CD4-positive, alpha-beta memory T cell (primary cell): Measurements from ENCODE around the gene MYBBP1A. TPM values are rescaled to one million over a fixed set of nuclear protein-coding genes. Genes with fewer than 3 reads are reported as not detected.

Source experiments
- CTCF ChIA-PET: fragments of 350-600 bp; sonication (Branson Sonifier 250); formaldehyde crosslinking; loops from one replicate; lab custom pipeline; 2021; ENCODE audit warnings: inconsistent platforms; ENCODE audit not compliant: partially characterized antibody; lab: Charles Lee
- POLR2A ChIA-PET: fragments of 350-600 bp; sonication (Branson Sonifier 250); formaldehyde crosslinking; loops from one replicate; lab custom pipeline; 2021; ENCODE audit not compliant: partially characterized antibody; lab: Charles Lee
- DNase-seq, 5 donors: peaks; one replicate each; pipeline versions ENCODE4 v3.0.0 to v3.0.0-alpha.2; 2020 to 2022; ENCODE audit warnings: mixed read lengths in 1 of 5
- H3K27ac ChIP-seq: one replicate; pipeline ENCODE4 v1.7.0; 2013; ENCODE audit warnings: low read depth, low read length
- H3K27me3 ChIP-seq: 2 replicates; pipeline ENCODE4 v1.7.0; 2013; ENCODE audit warnings: mild to moderate bottlenecking, low read length, moderate library complexity; ENCODE audit not compliant: insufficient read depth
- H3K36me3 ChIP-seq: 2 replicates; pipeline ENCODE4 v1.7.0; 2013; ENCODE audit warnings: mild to moderate bottlenecking, low read length, moderate library complexity; ENCODE audit not compliant: insufficient read depth
- H3K4me1 ChIP-seq: 2 replicates; pipeline ENCODE4 v1.7.0; 2013; ENCODE audit warnings: mild to moderate bottlenecking, low read length, moderate library complexity; ENCODE audit not compliant: insufficient read depth
- H3K4me3 ChIP-seq, 2 donors: one replicate each; pipeline ENCODE4 v1.7.0; 2013; ENCODE audit warnings: low read length in 2 of 2, mild to moderate bottlenecking in 1 of 2
- H3K9me3 ChIP-seq, 2 donors: one replicate each; pipeline ENCODE4 v1.7.0; 2013; ENCODE audit warnings: low read length in 2 of 2, control low read depth in 1 of 2; ENCODE audit not compliant: control insufficient read depth in 1 of 2
- H3K27ac Mint-ChIP-seq, 7 donors: one replicate each; pipeline ENCODE4 v1.8.0; 2020 to 2021; ENCODE audit warnings: mixed read lengths in 7 of 7, mild to moderate bottlenecking in 6 of 7, inconsistent platforms in 3 of 7, moderate library complexity in 3 of 7
- H3K27me3 Mint-ChIP-seq, 2 donors: one replicate each; pipeline ENCODE4 v1.8.0; 2020 to 2021; ENCODE audit warnings: mixed read lengths in 2 of 2
- H3K36me3 Mint-ChIP-seq, 2 donors: one replicate each; pipeline ENCODE4 v1.8.0; 2020 to 2021; ENCODE audit warnings: mixed read lengths in 2 of 2, inconsistent platforms in 1 of 2, mild to moderate bottlenecking in 1 of 2
- H3K4me1 Mint-ChIP-seq, 4 donors: one replicate each; pipeline ENCODE4 v1.8.0; 2020 to 2021; ENCODE audit warnings: mixed read lengths in 4 of 4, mild to moderate bottlenecking in 1 of 4
- H3K4me3 Mint-ChIP-seq, 8 donors: one replicate each; pipeline ENCODE4 v1.8.0; 2020 to 2021; ENCODE audit warnings: mixed read lengths in 8 of 8, mild to moderate bottlenecking in 7 of 8, moderate library complexity in 6 of 8, inconsistent platforms in 3 of 8
- H3K9me3 Mint-ChIP-seq, 8 donors: one replicate each; pipeline ENCODE4 v1.8.0; 2020 to 2021; ENCODE audit warnings: mixed read lengths in 8 of 8, mild to moderate bottlenecking in 5 of 8, inconsistent platforms in 3 of 8, moderate library complexity in 1 of 8
- intact Hi-C: fragments of 100-400 bp; cut with micrococcal nuclease; formaldehyde crosslinking; loops from one replicate; pipeline ENCODE4 v1.15.1; 2023
- polyA plus RNA-seq, 2 donors: library from polyadenylated mRNA; unstranded; fragments of 300-500 nt; fragmentation: Illumina TruSeq; gene quantifications; one replicate each; pipeline ENCODE4 v1.2.3, GENCODE V29; 2021
- total RNA-seq, 2 experiments: library from RNA; stranded (reverse); gene quantifications; one replicate each; pipeline ENCODE4 v1.2.3, GENCODE V29; 2021

Gene MYBBP1A
- total and polyA plus RNA-seq, 4 experiments from 2014 or later = 12.5 to 74.7 (median 54.3) TPM

DNA sequence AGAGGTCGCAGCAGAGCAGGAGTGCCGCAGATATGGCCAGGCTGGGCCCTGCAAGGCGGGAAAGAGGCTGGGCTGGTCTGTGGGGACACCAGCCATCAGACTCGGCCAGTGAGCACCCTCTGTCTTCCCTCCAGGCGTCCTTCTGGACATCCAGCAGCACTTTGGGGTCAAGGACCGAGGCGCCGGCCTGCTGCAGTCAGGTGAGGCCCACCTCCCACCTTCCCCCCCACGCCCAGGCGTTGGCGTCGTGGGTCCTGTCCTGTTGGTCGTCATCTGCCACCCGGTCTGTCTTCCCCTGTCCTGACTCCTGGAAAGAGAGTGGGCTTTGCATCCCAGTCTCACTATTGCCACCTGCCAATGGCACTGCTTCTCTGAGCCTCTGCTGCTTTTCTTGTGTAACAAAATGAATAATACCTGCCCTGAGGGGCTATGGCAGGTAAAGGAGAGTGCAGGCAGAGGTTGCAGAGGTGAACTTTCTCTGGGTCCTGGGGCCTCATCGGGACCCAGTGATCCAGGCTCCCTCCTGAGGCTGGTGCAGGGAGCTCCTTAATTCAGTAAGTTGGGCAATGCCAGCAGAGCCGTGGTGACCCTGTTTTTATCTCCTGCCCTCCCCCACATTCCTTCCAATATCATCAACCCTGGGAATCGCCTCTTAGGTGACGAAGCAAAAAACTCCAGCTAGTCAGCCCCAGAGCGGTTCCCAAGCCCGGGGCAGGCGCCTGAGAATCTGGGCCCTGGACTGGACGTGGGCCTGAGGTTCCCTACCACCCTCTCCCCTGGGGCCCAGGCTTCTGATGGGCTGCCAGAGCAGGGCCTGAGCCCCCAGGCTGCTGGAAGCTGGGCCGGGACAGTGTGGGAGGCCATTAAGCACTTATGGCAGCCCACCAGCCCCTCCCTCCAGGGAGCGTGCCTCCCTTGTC lies 41.8 kb downstream of the MYBBP1A start:
- Histone ChIP-seq H3K27ac (no peak overlapping the region), H3K27me3 (no peaks in the 10 kb centered on the region), H3K4me3 (no peak overlapping the region), H3K9me3 (no peaks in the 10 kb centered on the region), H3K4me1 (peaks cover 12% of the 10 kb centered on the region), H3K36me3 (no peaks in the 10 kb centered on the region)
- Mint-ChIP-seq H3K4me3 (no peak overlapping the region), H3K9me3 (no peaks in the 10 kb centered on the region), H3K27me3 (no peaks in the 10 kb centered on the region), H3K4me1 (peaks cover 10 to 22% (median 16%) of the 10 kb centered on the region in 4 donors), H3K27ac (peak overlapping the region in 1 of 7 donors; percentile 57), H3K36me3 (no peaks in the 10 kb centered on the region)
- ChIA-PET POLR2A (no interaction called here), CTCF (no interaction called here)
- intact Hi-C loops = no loop called here
- no peak for DNase-seq

DNA sequence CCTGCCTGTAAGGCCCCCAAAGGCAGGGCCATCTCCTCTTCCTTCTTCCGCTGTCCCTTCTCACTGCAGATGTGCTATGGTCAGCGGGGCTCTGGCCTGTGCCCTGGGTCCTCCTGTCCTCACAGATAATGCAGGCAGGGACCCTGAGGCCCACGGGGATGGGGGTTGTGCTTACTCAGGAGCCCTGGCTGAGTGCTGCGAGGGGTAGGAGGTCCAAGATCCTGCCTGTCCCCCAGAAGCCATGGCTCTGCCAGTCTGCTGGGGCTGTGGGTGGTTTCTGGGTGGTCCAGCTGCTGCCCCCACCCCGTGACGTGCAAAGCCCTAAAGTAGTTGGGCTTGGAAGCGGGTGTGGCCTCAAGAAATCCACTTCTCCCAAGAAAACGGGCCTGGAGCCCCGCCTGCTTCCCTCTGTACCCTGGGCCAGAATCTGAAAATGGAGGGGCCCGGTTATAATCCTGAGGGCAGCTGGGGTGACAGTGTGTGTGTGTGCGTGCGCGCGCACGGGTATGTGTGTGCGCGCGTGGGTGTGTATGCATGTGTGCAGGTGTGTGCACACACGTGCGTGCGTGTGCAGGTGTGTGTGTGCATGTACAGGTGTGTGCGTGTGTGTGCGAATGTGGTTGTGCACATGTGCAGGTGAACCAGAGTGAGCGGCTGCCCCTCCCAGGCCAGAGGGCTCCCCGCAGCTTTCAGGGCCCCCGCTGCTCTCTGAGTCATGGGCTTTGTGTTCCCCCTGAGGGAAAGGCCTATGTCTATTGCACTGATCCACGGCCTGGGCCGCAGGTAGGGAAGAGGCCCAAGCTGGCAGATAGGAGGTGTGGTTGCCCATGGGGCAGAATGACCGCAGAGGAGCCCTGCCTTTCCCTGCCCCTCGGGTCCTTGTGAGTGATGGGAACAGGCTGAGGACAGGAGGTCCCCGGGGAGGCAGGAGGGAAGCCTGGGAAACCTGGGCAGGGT lies 42.8 kb downstream of the MYBBP1A start:
- intact Hi-C loops = no loop called here
- H3K4me1 Mint-ChIP-seq = peaks cover 10 to 28% (median 16%) of the 10 kb centered on the region in 4 donors
- ChIA-PET CTCF (no interaction called here), POLR2A (no interaction called here)
- no peak overlapping the region for H3K4me3 Mint-ChIP-seq
- H3K36me3 Mint-ChIP-seq = no peaks in the 10 kb centered on the region
- no peaks in the 10 kb centered on the region for H3K9me3 Mint-ChIP-seq
- no peaks in the 10 kb centered on the region for H3K27me3 ChIP-seq
- no peak overlapping the region for H3K4me3 ChIP-seq
- DNase-seq = no peak
- H3K36me3 ChIP-seq = no peaks in the 10 kb centered on the region
- no peak overlapping the region for H3K27ac ChIP-seq
- H3K4me1 ChIP-seq = peaks cover 12% of the 10 kb centered on the region
- no peak overlapping the region for H3K27ac Mint-ChIP-seq
- H3K9me3 ChIP-seq = no peaks in the 10 kb centered on the region
- no peaks in the 10 kb centered on the region for H3K27me3 Mint-ChIP-seq

DNA sequence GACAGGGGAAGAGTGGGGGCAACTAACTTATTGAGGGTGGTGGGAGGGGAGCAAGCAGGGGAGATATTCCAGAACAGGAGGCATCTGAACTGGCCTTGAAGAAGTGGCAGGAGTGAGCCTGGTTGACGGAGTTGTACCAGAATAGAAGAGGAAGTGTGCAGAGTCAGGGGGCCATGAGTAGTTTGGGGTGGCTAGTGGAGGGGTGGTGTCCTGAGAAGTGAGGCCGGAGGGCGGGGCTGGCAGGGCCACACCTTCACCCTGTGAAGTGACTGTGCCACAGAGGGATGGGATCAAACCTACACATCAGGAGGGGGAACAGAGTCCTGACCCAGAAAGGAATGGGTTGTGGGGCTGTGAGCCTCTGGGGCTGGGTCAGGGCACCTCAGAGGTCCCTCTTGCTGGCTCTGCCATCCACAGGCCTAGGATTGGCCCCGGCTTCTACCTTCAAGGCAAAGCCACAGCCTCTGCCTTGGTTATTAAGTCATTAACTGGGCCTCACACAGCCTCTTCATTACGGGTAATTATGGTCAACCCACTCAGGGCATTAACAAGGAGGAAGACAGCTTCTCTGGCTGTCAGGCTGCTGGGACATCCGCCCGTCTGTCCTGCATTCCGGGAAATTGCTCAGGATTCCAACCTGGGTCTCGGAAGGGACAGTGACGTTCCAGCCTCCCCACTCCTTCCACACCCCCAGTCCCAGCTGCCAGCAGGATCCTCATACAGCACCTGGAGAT lies 43.8 kb downstream of the MYBBP1A start:
- H3K27me3 Mint-ChIP-seq = no peaks in the 10 kb centered on the region
- DNase-seq = no peak
- H3K4me1 Mint-ChIP-seq = peaks cover 10 to 30% (median 16%) of the 10 kb centered on the region in 4 donors
- H3K9me3 Mint-ChIP-seq = no peaks in the 10 kb centered on the region
- H3K36me3 ChIP-seq = no peaks in the 10 kb centered on the region
- H3K4me1 ChIP-seq = peaks cover 12% of the 10 kb centered on the region
- H3K36me3 Mint-ChIP-seq = no peaks in the 10 kb centered on the region
- intact Hi-C loops = no loop called here
- CTCF ChIA-PET = no interaction called here
- no peak overlapping the region for H3K27ac ChIP-seq
- H3K27me3 ChIP-seq = no peaks in the 10 kb centered on the region
- POLR2A ChIA-PET = no interaction called here
- H3K27ac Mint-ChIP-seq = peak overlapping the region in 4 of 7 donors; percentile 62 to 77 (median 70)
- no peak overlapping the region for H3K4me3 ChIP-seq
- no peak overlapping the region for H3K4me3 Mint-ChIP-seq
- H3K9me3 ChIP-seq = no peaks in the 10 kb centered on the region

DNA sequence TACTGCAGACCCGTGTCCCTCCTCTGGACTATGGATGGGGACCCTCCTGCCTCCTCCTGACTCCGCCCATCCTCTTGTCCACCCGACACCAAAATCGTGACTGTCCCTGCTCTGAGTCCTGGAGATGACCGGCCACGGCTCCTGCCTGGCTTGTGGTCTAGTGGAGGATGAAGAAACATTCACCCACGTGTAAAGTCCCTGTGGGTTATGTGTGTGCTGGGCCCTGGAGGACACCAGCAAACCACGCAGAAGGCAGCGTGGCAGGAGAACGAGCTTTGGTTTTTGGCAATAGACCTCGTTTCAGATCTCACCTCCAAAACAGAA lies 44.6 kb downstream of the MYBBP1A start:
- H3K27me3 Mint-ChIP-seq = no peaks in the 10 kb centered on the region
- H3K4me1 Mint-ChIP-seq = peaks cover 10 to 30% (median 16%) of the 10 kb centered on the region in 4 donors
- CTCF ChIA-PET = no interaction called here
- intact Hi-C loops = no loop called here
- Histone ChIP-seq H3K27ac (no peak overlapping the region), H3K9me3 (no peaks in the 10 kb centered on the region), H3K27me3 (no peaks in the 10 kb centered on the region), H3K36me3 (no peaks in the 10 kb centered on the region), H3K4me1 (peaks cover 12% of the 10 kb centered on the region), H3K4me3 (no peak overlapping the region)
- POLR2A ChIA-PET = no interaction called here
- H3K4me3 Mint-ChIP-seq = no peak overlapping the region
- H3K36me3 Mint-ChIP-seq = no peaks in the 10 kb centered on the region
- peak overlapping the region in 1 of 7 donors; percentile 2 for H3K27ac Mint-ChIP-seq
- H3K9me3 Mint-ChIP-seq = no peaks in the 10 kb centered on the region
- DNase-seq = no peak

DNA sequence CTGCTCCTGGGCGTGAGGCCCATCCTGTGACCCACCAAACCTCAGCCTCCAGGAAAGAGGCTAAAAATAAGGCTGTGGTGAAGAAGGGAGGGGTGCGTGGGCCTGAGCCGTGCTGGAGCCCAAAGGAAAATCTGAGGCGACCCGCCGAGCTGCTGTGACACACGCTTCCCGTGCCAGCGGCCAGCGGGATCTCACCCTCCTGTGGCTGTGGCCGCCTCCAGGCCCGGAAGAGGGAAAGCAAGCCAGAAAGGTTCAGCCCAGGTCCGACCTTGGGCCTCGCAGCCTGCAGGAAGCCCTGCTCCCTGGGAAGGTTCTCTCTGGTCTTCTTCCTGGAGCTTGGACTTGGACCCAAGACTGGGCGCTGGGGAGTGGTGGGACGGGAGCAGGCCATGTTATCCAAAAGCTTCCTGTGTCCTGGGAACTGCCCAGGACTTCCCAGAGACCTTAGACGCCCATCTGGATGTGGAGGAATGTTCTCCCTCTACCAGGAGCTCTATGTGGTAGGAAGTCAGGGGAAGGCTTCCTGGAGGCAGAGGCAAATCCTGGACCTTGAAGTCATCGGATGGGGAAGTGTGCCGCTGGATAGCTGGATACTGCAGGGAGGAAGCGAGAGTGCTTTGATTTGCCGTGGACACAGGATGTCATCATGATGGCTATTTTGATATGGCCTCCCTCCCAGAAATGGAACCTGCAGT lies 45.1 kb downstream of the MYBBP1A start:
- intact Hi-C loops = no loop called here
- no peaks in the 10 kb centered on the region for H3K36me3 ChIP-seq
- no peak overlapping the region for H3K27ac ChIP-seq
- DNase-seq = no peak
- H3K9me3 ChIP-seq = no peaks in the 10 kb centered on the region
- H3K36me3 Mint-ChIP-seq = no peaks in the 10 kb centered on the region
- H3K27me3 ChIP-seq = no peaks in the 10 kb centered on the region
- peaks cover 0 to 1% of the 10 kb centered on the region in 2 donors for H3K27me3 Mint-ChIP-seq
- ChIA-PET CTCF (interaction anchor here (0.8 kb wide), 1 partner anchor 12 kb away, joined by 4 read pairs; the partner anchor contains the start of gene SPNS2), POLR2A (interaction anchor here (1.0 kb wide), 1 partner anchor 11 kb away, joined by 3 read pairs; the partner anchor contains the start of gene SPNS2)
- H3K4me1 Mint-ChIP-seq = peaks cover 10 to 30% (median 17%) of the 10 kb centered on the region in 4 donors
- peak overlapping the region in 1 of 7 donors; percentile 59 for H3K27ac Mint-ChIP-seq
- no peaks in the 10 kb centered on the region for H3K9me3 Mint-ChIP-seq
- H3K4me3 ChIP-seq = no peak overlapping the region
- H3K4me1 ChIP-seq = peaks cover 12% of the 10 kb centered on the region
- H3K4me3 Mint-ChIP-seq = peak overlapping the region in 3 of 8 donors; percentile 6 to 62 (median 26)

DNA sequence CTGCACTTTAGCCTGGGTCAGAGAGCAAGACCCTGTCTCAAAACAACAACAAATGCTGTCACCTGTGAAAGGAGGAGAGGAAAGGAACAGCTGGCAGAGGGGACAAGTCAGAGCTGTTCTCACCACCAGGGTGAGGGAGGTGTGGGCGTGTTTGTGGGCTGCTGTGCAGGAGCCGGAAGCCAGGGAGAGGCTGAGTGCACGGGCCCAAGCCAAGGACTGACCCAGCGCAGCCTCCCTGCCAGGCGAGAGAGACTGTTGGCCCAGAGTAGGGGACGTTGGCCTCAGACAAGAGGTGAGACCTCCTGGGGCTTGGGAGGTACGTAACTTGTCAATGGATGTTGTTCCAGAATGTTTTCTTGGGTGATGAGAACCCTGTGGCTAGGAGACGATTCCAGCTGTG lies 45.8 kb downstream of the MYBBP1A start:
- Mint-ChIP-seq H3K4me1 (peaks cover 13 to 33% (median 23%) of the 10 kb centered on the region in 4 donors), H3K27me3 (peaks cover 0 to 3% of the 10 kb centered on the region in 2 donors), H3K27ac (peak overlapping the region in 2 of 7 donors; percentile 57 to 59), H3K9me3 (no peaks in the 10 kb centered on the region), H3K4me3 (peak overlapping the region in 4 of 8 donors; percentile 6 to 62 (median 44)), H3K36me3 (no peaks in the 10 kb centered on the region)
- Histone ChIP-seq H3K4me3 (no peak overlapping the region), H3K36me3 (no peaks in the 10 kb centered on the region), H3K27ac (no peak overlapping the region), H3K27me3 (no peaks in the 10 kb centered on the region), H3K4me1 (peaks cover 16% of the 10 kb centered on the region), H3K9me3 (no peaks in the 10 kb centered on the region)
- CTCF ChIA-PET = interaction anchor here (0.8 kb wide), 1 partner anchor 11 kb away, joined by 4 read pairs; the partner anchor contains the start of gene SPNS2
- POLR2A ChIA-PET = interaction anchor here (1.0 kb wide), 1 partner anchor 11 kb away, joined by 3 read pairs; the partner anchor contains the start of gene SPNS2
- DNase-seq = peak in 3 of 5 donors; percentile 22
- intact Hi-C loops = no loop called here
